Motor neuron (in vitro differentiated cells): ENCODE results near the gene CD2. TPM values are rescaled to one million over a fixed set of nuclear protein-coding genes. Genes with fewer than 3 reads are reported as not detected.

Experiments used
- ATAC-seq, 8 experiments: fragments of 200-7000 bp; cut with Tn5 transposase; replicated peaks in 6 of 8; 2 replicates each; pipeline ENCODE4 v1.8.0; 2021; ENCODE audit warnings: mild to moderate bottlenecking in 8 of 8, moderate library complexity in 8 of 8
- H3K27ac ChIP-seq, 2 donors: fragments of 250-450 bp; sonication (Bioruptor Pico); 2 replicates each; pipeline ENCODE4 v1.9.0; 2021; ENCODE audit warnings: antibody characterized with exemption in 2 of 2, mild to moderate bottlenecking in 2 of 2, moderate library complexity in 1 of 2
- H3K4me1 ChIP-seq, 2 donors: fragments of 250-450 bp; sonication (Bioruptor Pico); replicated peaks in 1 of 2; 2 replicates each; pipeline ENCODE4 v1.6.1; 2021; ENCODE audit warnings: antibody characterized with exemption in 2 of 2, mild to moderate bottlenecking in 2 of 2, moderate library complexity in 1 of 2
- H3K4me3 ChIP-seq, 5 donors: fragments of 250-450 bp; sonication (Bioruptor Pico); 2 replicates each; pipeline ENCODE4 v1.9.0; 2021; ENCODE audit warnings: antibody characterized with exemption in 5 of 5, mild to moderate bottlenecking in 5 of 5, moderate library complexity in 4 of 5
- WGBS, 10 experiments: fragments of 450-650 bp; shearing (Covaris generic); methylation state at CpG; one replicate each; pipeline ENCODE4 v1.0.0; 2022; 5-methylcytosine and 5-hydroxymethylcytosine counted together
- in situ Hi-C, 9 experiments: fragments of 400-800 bp; cut with MboI; loops; one replicate each; pipeline ENCODE4 v1.15.0; 2021; ENCODE audit warnings: low sequenced_read_pairs in 9 of 9, low pct_unique_long_range_greater_than_20kb in 2 of 9; ENCODE audit not compliant: unreplicated experiment in 9 of 9
- total RNA-seq, 8 experiments: library from RNA; unstranded; fragments of 300-600 nt; gene quantifications; 2 replicates each; pipeline versions ENCODE4 v1.2.3 to v1.2.4, GENCODE V29; 2022

Gene CD2
- total RNA-seq, 8 experiments from 2014 or later, result 0.13 to 0.66 (median 0.42) TPM; not detected in 4

DNA sequence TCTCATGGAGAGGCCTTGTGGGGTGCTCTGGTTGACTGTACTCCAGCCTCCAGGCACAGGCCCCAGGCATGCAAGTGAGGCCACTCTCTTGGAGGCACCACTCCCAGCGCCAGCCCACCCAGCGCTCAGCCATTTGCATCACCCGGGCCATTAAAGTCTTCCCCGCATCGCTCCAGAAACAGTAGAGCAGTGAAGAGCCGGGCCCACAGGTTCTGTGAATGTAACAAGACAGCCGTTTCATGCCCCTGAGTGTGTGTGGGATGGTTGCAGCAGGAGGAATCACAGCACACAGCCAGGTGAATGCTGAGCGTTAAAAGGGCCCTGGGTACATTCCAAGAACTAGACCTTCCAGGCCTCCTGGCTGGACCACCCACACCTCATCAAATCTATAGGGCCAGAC is 19.0 kb upstream of the CD2 start:
- Histone ChIP-seq H3K4me3 (no peak overlapping the region), H3K4me1 (peaks cover 8 to 9% of the 10 kb centered on the region in 2 donors), H3K27ac (no peak overlapping the region)
- no peak for ATAC-seq
- 77 to 86% (median 80%) methylated on average over 1 to 8 of the region's 8 CpGs; no CpG with 5 or more reads in 7 of the 10 experiments for WGBS, 10 experiments
- in situ Hi-C loops, result loop anchor here in 8 of 9 experiments (10.0 to 25.0 kb wide), 5 partner anchors 177 to 327 kb away; partner anchors contain the start of genes TTF2 (in 2 of the 8) and PTGFRN (in 1 of the 8)

DNA sequence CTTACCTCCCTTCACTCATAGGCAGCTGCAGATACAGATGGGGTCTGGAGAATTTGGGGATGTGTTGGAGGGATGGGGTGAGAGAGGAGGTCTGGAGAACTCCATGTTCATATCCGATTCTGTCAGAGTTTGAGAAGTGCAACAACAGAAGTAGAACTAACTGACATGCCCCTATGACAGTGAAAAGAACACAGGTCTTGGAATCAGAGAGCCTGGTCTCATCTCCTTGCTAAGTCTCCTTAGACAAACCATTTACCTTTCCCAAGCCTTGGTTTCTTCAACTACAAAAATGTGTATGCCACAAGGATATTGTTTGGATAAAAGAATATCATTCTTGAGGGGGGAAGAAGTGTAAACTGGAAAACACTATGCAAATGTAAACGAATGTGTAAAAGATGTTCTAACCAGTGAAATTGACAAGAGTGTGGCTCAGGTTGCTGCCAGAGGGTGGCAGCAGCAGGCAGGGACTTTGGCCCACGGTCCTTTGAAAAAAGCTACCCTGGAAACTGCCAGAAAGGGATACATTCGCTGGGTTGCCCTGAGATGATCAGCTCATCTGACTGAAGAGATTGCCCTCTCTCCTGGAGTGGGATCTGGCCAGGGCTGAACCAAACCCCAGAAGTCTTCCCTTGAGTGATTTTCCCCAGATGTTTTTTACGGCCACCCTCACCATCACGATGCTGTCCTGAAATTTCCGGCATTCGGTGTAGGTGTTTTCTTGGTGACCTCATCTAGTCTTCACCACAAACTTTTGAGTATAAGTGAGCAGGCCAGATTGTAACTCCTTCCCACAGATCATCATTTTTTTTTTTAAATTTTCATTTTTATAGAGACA is 17.0 kb upstream of the CD2 start:
- no peak overlapping the region for H3K27ac ChIP-seq
- H3K4me3 ChIP-seq, result no peak overlapping the region
- peak; percentile 56 to 90 (median 81) for ATAC-seq
- in situ Hi-C loops, result loop anchor here in 8 of 9 experiments (10.0 to 25.0 kb wide), 5 partner anchors 175 to 325 kb away; partner anchors contain the start of genes TTF2 (in 2 of the 8) and PTGFRN (in 1 of the 8)
- 0 to 100% (median 54%) methylated on average over 2 to 8 of the region's 8 CpGs; no CpG with 5 or more reads in 2 of the 10 experiments for WGBS, 10 experiments
- H3K4me1 ChIP-seq, result peaks cover 8 to 9% of the 10 kb centered on the region in 2 donors

DNA sequence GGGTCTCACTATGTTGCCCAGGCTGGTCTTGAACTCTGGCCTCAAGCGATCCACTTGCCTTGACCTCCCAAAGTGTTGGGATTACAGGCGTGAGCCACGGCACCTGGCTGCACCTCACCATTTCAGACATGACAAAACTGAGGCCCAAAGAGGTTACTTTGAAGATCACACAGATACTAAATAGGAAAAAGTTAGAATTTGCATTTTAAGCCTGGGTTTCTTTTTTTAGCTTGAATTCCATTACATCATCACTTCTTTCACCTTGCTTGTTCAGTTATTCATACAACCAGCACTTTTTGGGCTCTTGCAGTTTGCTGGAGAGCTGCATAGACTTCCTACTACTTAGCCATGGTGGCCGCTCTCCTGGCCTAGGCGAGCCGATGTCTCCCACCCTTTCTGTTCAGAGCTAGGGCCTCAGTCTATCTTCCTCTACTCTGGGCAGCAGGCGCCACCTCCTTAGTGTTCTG is 16.3 kb upstream of the CD2 start:
- no peak for ATAC-seq
- 78 to 100% (median 94%) methylated on average over 2 to 7 of the region's 7 CpGs for WGBS, 10 experiments
- H3K27ac ChIP-seq, result no peak overlapping the region
- H3K4me1 ChIP-seq, result peaks cover 8 to 9% of the 10 kb centered on the region in 2 donors
- in situ Hi-C loops, result loop anchor here in 8 of 9 experiments (10.0 to 25.0 kb wide), 5 partner anchors 174 to 324 kb away; partner anchors contain the start of genes TTF2 (in 2 of the 8) and PTGFRN (in 1 of the 8)
- H3K4me3 ChIP-seq, result no peak overlapping the region

DNA sequence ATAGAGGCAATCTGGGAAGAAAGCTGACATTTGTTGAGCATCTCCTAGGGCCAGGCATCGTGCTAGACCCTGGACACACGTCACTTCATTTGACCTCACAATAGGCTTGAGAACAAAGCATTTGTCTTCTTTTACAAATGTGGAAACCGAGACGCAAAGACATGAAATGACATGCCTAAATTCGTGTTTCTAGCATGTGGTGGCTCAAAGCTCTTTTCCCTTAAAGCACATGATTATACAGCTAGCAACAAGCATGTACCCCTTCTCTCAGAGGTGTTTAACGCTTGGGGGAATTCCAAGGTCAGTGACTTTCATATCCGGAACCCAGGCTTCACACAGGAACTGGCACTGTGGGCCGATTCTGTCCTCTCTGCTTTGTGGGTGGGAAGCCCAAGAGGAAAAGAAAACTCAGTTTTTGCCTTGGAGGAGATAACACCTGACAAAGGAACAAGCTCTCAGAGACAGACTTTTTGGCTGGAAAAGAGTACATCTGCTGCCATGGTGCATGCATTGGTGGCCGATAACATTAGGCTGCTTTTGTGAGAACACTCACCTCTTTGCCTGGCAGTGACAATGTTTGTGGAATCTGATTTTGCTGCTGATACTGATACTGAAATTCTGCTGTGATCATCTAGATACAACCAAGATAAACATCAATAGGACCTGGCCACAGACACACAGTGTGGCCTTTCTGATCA is 15.4 kb upstream of the CD2 start:
- H3K4me1 ChIP-seq, result peaks cover 4 to 8% of the 10 kb centered on the region in 2 donors
- WGBS, 10 experiments, result 75 to 94% (median 86%) methylated on average over 2 to 9 of the region's 9 CpGs; no CpG with 5 or more reads in 2 of the 10 experiments
- in situ Hi-C loops, result loop anchor here in 8 of 9 experiments (10.0 to 25.0 kb wide), 5 partner anchors 173 to 323 kb away; partner anchors contain the start of genes TTF2 (in 2 of the 8) and PTGFRN (in 1 of the 8)
- no peak for ATAC-seq
- no peak overlapping the region for H3K27ac ChIP-seq
- H3K4me3 ChIP-seq, result no peak overlapping the region

DNA sequence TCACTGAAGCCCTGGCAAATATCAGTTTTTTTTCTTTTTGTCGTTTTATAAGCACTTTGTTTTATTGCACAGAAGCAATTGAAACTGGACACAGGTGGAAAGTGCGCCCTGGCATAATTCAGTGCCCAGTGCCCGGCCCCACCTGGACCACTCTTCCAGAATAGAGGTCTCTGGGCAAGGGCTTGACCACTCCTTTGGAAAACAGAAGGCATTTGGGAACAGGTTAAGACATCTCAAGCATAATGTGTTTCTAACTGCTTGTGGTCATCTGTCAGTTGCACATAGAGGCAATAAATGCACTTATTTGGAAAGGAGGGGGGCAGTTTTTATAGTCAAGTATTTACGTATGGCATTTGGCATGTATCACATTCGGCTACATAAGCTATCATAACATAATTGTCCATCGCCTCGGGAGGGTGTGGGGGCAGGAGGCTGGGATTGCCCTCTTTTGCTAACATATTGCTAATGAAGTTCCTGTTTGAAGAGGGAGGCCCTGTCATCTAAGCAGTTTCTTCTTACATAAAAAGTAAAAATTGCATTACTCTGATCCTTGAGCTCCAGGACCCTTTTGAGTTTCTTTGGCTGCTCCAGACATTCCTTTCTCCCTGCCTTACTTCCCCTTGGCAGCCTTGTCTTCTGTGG is 14.7 kb upstream of the CD2 start:
- Histone ChIP-seq H3K27ac (no peak overlapping the region), H3K4me3 (no peak overlapping the region), H3K4me1 (peaks cover 0 to 5% of the 10 kb centered on the region in 2 donors)
- WGBS, 10 experiments, result 28 to 100% (median 89%) methylated on average over 2 to 7 of the region's 7 CpGs
- in situ Hi-C loops, result loop anchor here in 8 of 9 experiments (10.0 to 25.0 kb wide), 5 partner anchors 173 to 323 kb away; partner anchors contain the start of genes TTF2 (in 2 of the 8) and PTGFRN (in 1 of the 8)
- ATAC-seq, result peak in 3 of 8 experiments; percentile 59 to 94 (median 66)

DNA sequence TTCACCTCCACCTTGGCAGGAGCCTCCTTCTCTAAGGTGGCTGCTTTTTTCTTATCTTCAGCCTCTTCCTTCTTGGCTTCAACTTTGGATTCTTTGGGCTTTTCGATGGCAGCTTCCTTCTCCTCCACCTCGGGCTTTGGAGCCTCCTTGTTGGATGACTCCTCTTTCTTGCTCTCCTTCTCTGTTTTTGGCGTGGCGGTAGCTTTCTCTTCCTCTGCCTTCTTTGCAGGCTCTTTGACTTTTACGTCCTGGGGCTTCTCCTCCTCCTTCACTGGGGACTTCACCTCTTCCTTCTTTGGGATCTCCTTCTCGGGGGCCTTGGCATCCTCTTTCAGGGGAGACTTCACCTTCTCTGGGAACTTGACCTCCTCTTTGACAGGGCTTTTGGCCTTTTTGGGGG is 13.9 kb upstream of the CD2 start:
- in situ Hi-C loops, result loop anchor here in 5 of 9 experiments (25.0 kb wide), 3 partner anchors 172 to 322 kb away; partner anchors contain the start of genes TTF2 (in 2 of the 5) and PTGFRN (in 1 of the 5)
- no peak for ATAC-seq
- 65 to 93% (median 85%) methylated on average over 3 to 6 of the region's 6 CpGs; no CpG with 5 or more reads in 1 of the 10 experiments for WGBS, 10 experiments

DNA sequence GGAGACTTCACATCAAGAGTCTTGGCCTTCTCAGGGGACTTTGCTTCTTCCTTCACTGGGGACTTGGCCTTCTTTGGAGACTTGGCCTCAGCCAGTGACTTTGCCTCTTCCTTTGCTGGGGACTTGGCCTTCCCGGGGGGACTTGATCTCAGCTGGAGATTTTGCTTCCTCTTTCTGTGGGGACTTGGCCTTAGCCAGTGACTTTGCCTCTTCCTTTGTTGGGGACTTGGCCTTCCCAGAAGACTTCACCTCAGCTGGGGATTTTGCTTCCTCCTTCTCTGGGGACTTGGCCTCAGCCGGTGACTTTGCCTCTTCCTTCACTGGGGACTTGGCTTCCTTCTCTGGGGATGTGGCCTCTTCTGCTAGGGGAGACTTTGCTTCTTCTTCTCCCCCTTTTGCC is 13.5 kb upstream of the CD2 start:
- WGBS, 10 experiments, result 72 to 100% (median 86%) methylated on average over 1 to 2 of the region's 2 CpGs; no CpG with 5 or more reads in 2 of the 10 experiments
- no peak for ATAC-seq
- peaks cover 0 to 5% of the 10 kb centered on the region in 2 donors for H3K4me1 ChIP-seq
- no peak overlapping the region for H3K27ac ChIP-seq
- in situ Hi-C loops, result loop anchor here in 5 of 9 experiments (25.0 kb wide), 3 partner anchors 172 to 322 kb away; partner anchors contain the start of genes TTF2 (in 2 of the 5) and PTGFRN (in 1 of the 5)
- H3K4me3 ChIP-seq, result no peak overlapping the region

More for the DNA sequence above, 13.9 kb upstream of the CD2 start:
- H3K4me3 ChIP-seq, result no peak overlapping the region
- peaks cover 0 to 5% of the 10 kb centered on the region in 2 donors for H3K4me1 ChIP-seq
- no peak overlapping the region for H3K27ac ChIP-seq

DNA sequence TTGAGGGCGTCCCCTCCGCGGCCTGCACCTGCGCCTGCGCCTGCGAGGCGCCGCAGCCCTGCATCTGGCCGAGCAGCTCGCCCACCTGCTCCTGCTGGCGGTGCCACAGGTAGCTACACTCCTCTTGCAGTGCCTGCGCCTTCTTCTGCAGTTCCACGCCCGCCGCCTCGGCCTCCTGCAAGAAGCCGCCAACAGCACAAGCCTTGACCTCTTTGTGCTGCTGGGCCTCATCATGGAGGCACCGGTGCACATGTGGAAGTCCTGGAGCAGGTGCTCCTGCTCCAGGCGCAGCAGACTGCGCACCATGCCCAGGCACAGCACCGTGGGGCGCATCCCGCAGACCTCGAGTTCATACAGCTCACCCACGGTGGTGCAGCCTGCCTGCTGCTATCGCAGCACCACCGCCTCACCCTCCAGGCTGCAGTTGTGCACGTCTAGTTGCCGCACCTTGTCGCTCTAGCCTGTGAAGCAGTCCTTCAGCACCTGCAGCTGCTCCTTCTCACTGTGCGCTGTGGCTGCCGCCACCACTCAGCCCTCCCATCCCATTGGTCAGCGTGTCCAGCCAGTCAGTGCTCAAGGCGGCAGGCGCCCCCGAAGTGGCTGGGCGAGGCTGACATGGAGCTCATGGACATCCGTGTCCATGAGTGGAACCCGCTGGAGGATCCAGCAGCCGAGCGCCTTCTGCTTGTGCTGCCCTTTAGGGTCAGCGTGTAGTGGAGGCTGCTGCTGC is 12.2 kb upstream of the CD2 start:
- Histone ChIP-seq H3K27ac (no peak overlapping the region), H3K4me3 (no peak overlapping the region), H3K4me1 (peaks cover 0 to 5% of the 10 kb centered on the region in 2 donors)
- no peak for ATAC-seq
- 73 to 100% (median 92%) methylated on average over 2 to 32 of the region's 42 CpGs; no CpG with 5 or more reads in 4 of the 10 experiments for WGBS, 10 experiments
- in situ Hi-C loops, result loop anchor here in 5 of 9 experiments (25.0 kb wide), 3 partner anchors 170 to 320 kb away; partner anchors contain the start of genes TTF2 (in 2 of the 5) and PTGFRN (in 1 of the 5)

DNA sequence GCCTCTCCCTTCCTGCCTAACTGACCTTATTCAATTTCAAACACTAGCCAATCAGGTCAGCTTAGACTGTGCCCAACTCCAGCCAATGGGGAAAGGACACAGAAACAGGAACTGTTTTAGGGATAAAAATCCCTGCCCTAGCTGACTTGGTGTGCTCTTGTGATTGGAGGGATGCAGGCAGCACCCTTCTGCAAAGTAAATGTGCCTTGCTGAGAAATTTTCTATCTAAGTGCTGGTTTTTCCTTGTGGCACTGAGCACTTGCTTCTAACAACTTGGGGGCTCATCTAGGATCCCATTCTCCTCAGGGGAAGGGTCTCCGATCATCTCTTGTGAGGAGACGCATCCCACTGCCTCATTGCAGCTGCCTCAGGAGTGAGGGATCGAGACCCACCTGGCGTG is 10.7 kb upstream of the CD2 start:
- in situ Hi-C loops, result loop anchor here in 5 of 9 experiments (25.0 kb wide), 3 partner anchors 169 to 319 kb away; partner anchors contain the start of genes TTF2 (in 2 of the 5) and PTGFRN (in 1 of the 5)
- Histone ChIP-seq H3K4me1 (peaks cover 0 to 3% of the 10 kb centered on the region in 2 donors), H3K4me3 (no peak overlapping the region), H3K27ac (no peak overlapping the region)
- ATAC-seq, result no peak
- whole genome bisulfite sequencing, 10 experiments, result 39 to 100% (median 95%) methylated on average over 2 to 4 of the region's 4 CpGs; no CpG with 5 or more reads in 2 of the 10 experiments

DNA sequence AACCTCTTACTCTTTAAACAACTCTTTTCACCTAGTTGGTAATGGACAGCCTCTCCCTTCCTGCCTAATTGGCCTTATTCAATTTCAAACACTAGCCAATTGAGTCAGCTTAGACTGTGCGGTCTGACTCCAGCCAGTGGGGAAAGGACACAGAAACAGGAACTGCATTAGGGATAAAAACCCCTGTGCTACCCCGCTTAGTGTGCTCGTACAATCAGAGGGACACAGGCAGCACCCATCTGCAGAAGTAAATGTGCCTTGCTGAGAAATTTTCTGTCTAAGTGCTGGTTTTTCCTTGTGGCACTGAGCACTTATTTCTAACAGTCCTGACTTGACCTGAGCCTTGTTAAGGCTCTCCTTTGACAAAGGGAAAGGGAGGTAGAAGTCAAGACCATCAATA is 6.0 kb upstream of the CD2 start:
- Histone ChIP-seq H3K4me1 (no peaks in the 10 kb centered on the region), H3K4me3 (no peak overlapping the region), H3K27ac (no peak overlapping the region)
- in situ Hi-C loops, result loop anchor here in 5 of 9 experiments (25.0 kb wide), 3 partner anchors 164 to 314 kb away; partner anchors contain the start of genes TTF2 (in 2 of the 5) and PTGFRN (in 1 of the 5)
- WGBS, 10 experiments, result 41 to 97% (median 91%) methylated on average over 2 to 3 of the region's 3 CpGs; no CpG with 5 or more reads in 4 of the 10 experiments
- ATAC-seq, result no peak

DNA sequence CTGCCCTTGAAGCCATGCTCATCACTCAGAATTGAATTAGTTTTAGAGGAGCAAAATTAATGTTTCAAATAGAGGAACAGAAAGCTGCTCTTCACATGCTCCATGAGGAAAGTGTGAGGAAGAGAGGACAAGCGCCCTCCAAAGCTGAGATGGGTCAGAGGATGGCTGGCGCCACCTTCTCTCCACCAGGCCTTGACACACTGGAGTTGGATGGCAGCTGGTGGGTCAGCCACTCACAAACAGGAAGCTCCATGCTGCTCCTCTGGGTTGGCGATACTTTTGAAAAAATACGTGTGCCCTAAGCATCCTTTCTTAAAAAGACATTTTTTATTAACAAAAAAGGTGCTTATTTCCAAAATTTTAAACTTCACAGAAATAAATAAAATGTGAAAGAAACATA is 3.1 kb upstream of the CD2 start:
- H3K27ac ChIP-seq, result no peak overlapping the region
- H3K4me3 ChIP-seq, result no peak overlapping the region
- in situ Hi-C loops, result no loop called here
- ATAC-seq, result no peak
- WGBS, 10 experiments, result 40 to 100% (median 80%) methylated on average over 1 to 4 of the region's 4 CpGs
- no peaks in the 10 kb centered on the region for H3K4me1 ChIP-seq
